ENCODE data around the gene PMPCA. TPM values are rescaled to one million over a fixed set of nuclear protein-coding genes. Genes with fewer than 3 reads are reported as not detected.

The PMPCA gene
- polyA plus RNA-seq, 1 experiment, result 65.8 TPM

DNA sequence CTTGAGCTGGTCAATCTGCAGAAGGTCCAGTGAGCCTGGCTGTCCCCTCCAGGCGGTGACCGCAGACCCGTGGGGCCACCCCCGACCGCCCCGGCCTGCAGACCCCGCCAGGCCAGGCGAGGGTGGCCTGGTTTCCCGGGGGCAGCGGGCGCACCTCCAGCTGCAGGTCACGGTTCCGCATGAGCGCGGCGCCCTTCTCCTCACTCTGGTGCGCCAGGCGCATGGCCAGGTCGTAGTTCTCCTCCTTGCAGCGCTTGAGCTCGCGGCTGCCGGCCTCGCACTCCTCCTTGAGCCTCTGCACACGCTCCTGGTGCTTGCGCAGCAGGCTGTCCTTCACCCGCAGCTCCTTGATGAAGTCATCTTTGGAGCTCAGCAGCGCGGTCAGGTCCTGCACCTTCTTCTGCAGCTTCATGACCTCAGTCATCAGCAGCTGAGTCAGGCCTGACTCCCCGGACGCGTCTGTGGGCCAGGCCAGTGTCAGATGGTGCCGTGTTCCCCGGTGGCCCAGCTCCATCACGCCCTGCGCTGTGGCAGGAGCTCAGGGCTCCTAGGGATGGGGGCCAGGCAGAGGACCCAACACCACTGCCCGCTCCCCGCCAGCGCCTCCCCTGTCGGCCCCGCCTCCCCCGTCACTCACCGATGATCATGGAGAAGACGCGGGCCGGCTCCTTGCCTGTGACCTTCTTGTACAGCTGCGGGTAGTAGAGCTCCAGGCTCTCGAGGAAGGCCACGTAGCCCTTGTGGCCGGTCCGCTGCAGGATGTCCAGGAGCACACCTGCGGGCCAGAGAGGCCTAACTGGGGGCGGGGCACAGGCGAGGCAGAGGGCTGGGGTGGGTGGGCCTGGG, 39.5 kb upstream of the PMPCA start:
- peaks cover 12% of the 10 kb centered on the region; the same call in 1 of the 2 replicates for H3K9me3 ChIP-seq (ENCODE audit: control insufficient read depth, insufficient read depth, low read length)
- no peaks in the 10 kb centered on the region for H3K27me3 ChIP-seq (ENCODE audit: control insufficient read depth, insufficient read depth, low read length)
- ChIA-PET POLR2A (interaction anchor here (1.2 kb wide), 1 partner anchor 10 kb away, joined by 4 read pairs; no protein-coding TSS in a partner anchor), CTCF (no interaction called here)
- H3K4me3 ChIP-seq (ENCODE audit: low read depth, low read length), result no peak overlapping the region
- TF ChIP-seq, protein P1, sequence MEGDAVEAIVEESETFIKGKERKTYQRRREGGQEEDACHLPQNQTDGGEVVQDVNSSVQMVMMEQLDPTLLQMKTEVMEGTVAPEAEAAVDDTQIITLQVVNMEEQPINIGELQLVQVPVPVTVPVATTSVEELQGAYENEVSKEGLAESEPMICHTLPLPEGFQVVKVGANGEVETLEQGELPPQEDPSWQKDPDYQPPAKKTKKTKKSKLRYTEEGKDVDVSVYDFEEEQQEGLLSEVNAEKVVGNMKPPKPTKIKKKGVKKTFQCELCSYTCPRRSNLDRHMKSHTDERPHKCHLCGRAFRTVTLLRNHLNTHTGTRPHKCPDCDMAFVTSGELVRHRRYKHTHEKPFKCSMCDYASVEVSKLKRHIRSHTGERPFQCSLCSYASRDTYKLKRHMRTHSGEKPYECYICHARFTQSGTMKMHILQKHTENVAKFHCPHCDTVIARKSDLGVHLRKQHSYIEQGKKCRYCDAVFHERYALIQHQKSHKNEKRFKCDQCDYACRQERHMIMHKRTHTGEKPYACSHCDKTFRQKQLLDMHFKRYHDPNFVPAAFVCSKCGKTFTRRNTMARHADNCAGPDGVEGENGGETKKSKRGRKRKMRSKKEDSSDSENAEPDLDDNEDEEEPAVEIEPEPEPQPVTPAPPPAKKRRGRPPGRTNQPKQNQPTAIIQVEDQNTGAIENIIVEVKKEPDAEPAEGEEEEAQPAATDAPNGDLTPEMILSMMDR (IDR thresholded peaks at IDR 0.05; ENCODE audit: low read depth, low read length), result no peak
- no peak for DNase-seq (ENCODE audit: low read depth, low spot score)
- no peak overlapping the region for H3K27ac ChIP-seq (ENCODE audit: low read depth, low read length)

DNA sequence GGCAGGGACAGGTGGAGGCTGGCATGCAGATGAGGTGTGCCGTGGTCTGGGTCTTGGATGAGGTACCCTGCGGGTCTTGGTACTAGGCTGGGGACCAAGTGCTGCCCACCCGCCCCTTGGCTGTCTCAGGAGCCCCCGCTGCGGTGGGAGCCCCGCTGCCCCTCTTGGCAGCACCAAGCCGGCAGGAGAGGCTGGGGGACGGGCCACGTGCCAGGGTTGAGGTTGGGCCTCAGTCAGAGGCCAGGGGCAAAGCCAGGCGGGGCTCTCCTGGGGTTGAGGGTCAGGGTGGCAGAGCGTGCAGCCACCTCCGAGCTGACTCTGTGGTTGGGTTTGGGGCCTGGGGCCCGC, 39.0 kb upstream of the PMPCA start:
- Histone ChIP-seq H3K27ac (ENCODE audit: low read depth, low read length) (no peak overlapping the region), H3K27me3 (ENCODE audit: control insufficient read depth, insufficient read depth, low read length) (no peaks in the 10 kb centered on the region), H3K9me3 (ENCODE audit: control insufficient read depth, insufficient read depth, low read length) (peaks cover 12% of the 10 kb centered on the region; the same call in 1 of the 2 replicates), H3K4me3 (ENCODE audit: low read depth, low read length) (no peak overlapping the region)
- TF ChIP-seq, protein P1 (IDR thresholded peaks at IDR 0.05; ENCODE audit: low read depth, low read length), result no peak
- ChIA-PET CTCF (interaction anchor here (1.8 kb wide), 1 partner anchor 8 kb away, joined by 9 read pairs; the partner anchor contains the start of gene DNLZ), POLR2A (interaction anchor here (1.2 kb wide), 1 partner anchor 9 kb away, joined by 4 read pairs; no protein-coding TSS in a partner anchor)
- DNase-seq (ENCODE audit: low read depth, low spot score), result no peak

DNA sequence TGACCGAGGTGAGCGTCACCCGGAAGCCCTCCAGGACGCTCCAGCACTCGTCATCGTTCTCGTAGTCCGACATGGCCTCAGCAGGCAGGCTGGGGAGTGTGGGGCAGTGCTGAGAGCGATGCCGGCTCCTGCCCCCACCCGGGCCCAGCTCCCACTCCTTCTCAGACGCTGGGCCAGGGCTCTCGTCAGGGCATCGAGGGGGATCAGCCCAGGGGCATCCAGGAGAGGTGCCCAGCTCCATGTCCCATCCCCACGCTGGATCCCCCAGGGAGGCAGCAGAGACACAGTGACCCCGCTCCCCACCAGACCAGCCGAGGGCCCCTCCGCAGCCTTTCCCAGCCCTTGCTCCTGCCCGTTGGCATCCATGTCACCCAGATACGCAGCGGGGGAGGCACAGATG, 38.5 kb upstream of the PMPCA start:
- TF ChIP-seq, protein P1 (IDR thresholded peaks at IDR 0.05; ENCODE audit: low read depth, low read length), result no peak
- H3K27me3 ChIP-seq (ENCODE audit: control insufficient read depth, insufficient read depth, low read length), result no peaks in the 10 kb centered on the region
- DNase-seq (ENCODE audit: low read depth, low spot score), result no peak
- ChIA-PET POLR2A (interaction anchor here (1.2 to 1.6 kb wide), 2 partner anchors 9 to 10 kb away, joined by 4 to 22 read pairs; partner anchors contain the start of gene DNLZ), CTCF (interaction anchor here (1.5 to 1.8 kb wide), 2 partner anchors 9 to 60 kb away, joined by 8 to 9 read pairs; partner anchors contain the start of gene DNLZ)
- H3K27ac ChIP-seq (ENCODE audit: low read depth, low read length), result peak overlapping the region; percentile 89
- H3K4me3 ChIP-seq (ENCODE audit: low read depth, low read length), result no peak overlapping the region
- peaks cover 12% of the 10 kb centered on the region; the same call in 1 of the 2 replicates for H3K9me3 ChIP-seq (ENCODE audit: control insufficient read depth, insufficient read depth, low read length)

DNA sequence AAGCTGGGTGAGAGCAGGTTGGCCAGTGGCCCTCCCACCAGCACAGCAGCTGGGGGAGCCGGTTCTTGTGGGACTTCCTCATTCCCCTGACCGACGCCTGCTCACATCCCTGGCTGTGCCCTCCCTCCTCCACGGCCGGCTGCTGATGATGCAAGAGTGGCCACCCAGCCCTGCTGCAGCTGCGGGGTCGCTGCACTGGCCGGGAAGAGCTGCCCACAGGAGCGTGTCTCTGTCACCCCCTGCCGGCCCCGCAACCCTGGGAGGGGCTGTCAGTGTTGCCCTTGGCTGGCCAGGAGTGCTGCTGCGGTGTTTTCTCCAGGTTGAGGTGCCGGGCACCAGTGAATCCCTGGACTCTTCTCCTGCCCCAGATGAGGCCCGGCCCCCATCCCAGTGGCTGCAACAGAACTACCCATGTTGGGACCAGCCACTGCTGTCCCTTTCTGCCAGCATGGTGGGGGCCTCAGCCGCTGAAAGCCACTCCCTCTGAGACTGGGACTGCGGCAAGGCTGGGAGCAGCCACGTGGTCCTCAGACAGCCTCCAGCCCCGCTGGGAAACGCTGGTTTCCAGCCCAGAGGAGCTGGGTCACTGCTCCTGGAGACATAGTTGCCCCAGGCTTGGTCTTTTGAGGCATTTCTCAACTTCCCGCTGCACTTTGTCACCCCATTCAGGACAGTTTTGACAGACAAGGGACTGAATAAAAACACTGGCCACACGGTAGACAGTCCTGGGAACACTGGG, 37.7 kb upstream of the PMPCA start:
- POLR2A ChIA-PET, result interaction anchor here (1.0 to 1.6 kb wide), 2 partner anchors 10 to 46 kb away, joined by 3 to 22 read pairs; partner anchors contain the start of genes DNLZ and GPSM1
- peak; percentile 75 for DNase-seq (ENCODE audit: low read depth, low spot score)
- no peak overlapping the region for H3K4me3 ChIP-seq (ENCODE audit: low read depth, low read length)
- TF ChIP-seq, protein P1 (IDR thresholded peaks at IDR 0.05; ENCODE audit: low read depth, low read length), result peak; percentile 43
- H3K27me3 ChIP-seq (ENCODE audit: control insufficient read depth, insufficient read depth, low read length), result no peaks in the 10 kb centered on the region
- peaks cover 12% of the 10 kb centered on the region; the same call in 1 of the 2 replicates for H3K9me3 ChIP-seq (ENCODE audit: control insufficient read depth, insufficient read depth, low read length)
- peak overlapping the region; percentile 89 for H3K27ac ChIP-seq (ENCODE audit: low read depth, low read length)
- CTCF ChIA-PET, result interaction anchor here (1.5 to 1.8 kb wide), 2 partner anchors 10 to 60 kb away, joined by 8 to 9 read pairs; partner anchors contain the start of gene DNLZ

Measured in AG04450 (cell line).